K562 (cell line): Measurements from ENCODE around the gene CRYBB1. TPM values are rescaled to one million over a fixed set of nuclear protein-coding genes. Genes with fewer than 3 reads are reported as not detected.
A peak's percentile ranks its signal among the peaks of the same experiment; 100 is the strongest.

Experiments
- ATF1 ChIP-seq, 2 experiments: fragments of 450-650 bp in 1 of 2; IDR thresholded peaks; 2 replicates each; pipeline ENCODE4 v1.6.1; 2016; ENCODE audit warnings: missing compliant biosample characterization in 1 of 2, missing genetic modification characterization in 1 of 2
- BHLHE40 ChIP-seq: IDR thresholded peaks from 2 replicates; pipeline ENCODE4 v1.6.1; 2011; ENCODE audit warnings: low read length, improper control_type of control experiment
- CBX1 ChIP-seq: sonication (generic); IDR thresholded peaks from 2 replicates; pipeline ENCODE4 v1.6.1; 2016; ENCODE audit warnings: antibody characterized with exemption, low read depth, mild to moderate bottlenecking
- CBX5 ChIP-seq: IDR thresholded peaks from 2 replicates; pipeline ENCODE4 v1.6.1; 2014; ENCODE audit warnings: low read depth, borderline replicate concordance
- COPS2 ChIP-seq: fragments of 450-650 bp; conservative IDR thresholded peaks from 2 replicates; pipeline ENCODE4 v1.6.1; 2016; ENCODE audit warnings: mild to moderate bottlenecking, moderate library complexity
- HLTF ChIP-seq: fragments of 450-650 bp; IDR thresholded peaks from 2 replicates; pipeline ENCODE4 v1.6.1; 2016
- JUNB ChIP-seq: fragments of 450-650 bp; formaldehyde crosslinking; conservative IDR thresholded peaks from 2 replicates; pipeline ENCODE4 v1.4.0; 2020; ENCODE audit warnings: mild to moderate bottlenecking
- JUND ChIP-seq, 2 experiments: IDR thresholded peaks; 2 replicates in 1 of 2; 3 replicates in 1 of 2; pipeline ENCODE4 v1.6.1; 2011; ENCODE audit warnings: borderline replicate concordance in 2 of 2, low read depth in 2 of 2, low read length in 2 of 2, improper control_type of control experiment in 1 of 2, missing biosample characterization in 1 of 2, missing genetic modification characterization in 1 of 2, missing genetic modification reagents in 1 of 2
- NR2C1 ChIP-seq, 2 experiments: fragments of 450-650 bp; IDR thresholded peaks; 2 replicates each; pipeline ENCODE4 v1.6.1; 2017; ENCODE audit warnings: mild to moderate bottlenecking in 2 of 2, antibody characterized with exemption in 1 of 2, inconsistent platforms in 1 of 2, missing compliant biosample characterization in 1 of 2, missing genetic modification characterization in 1 of 2
- RAD21 ChIP-seq, 2 experiments: fragments of 250-450 bp in 1 of 2; fragments of 450-650 bp in 1 of 2; sonication (Bioruptor Pico) in 1 of 2; formaldehyde crosslinking in 1 of 2; IDR thresholded peaks in 1 of 2; conservative IDR thresholded peaks in 1 of 2; 2 replicates each; pipeline versions ENCODE4 v1.4.0 to v1.8.0; 2020 to 2022; ENCODE audit warnings: mild to moderate bottlenecking in 2 of 2, moderate library complexity in 1 of 2
- RBM15 ChIP-seq: fragments of 200-400 bp; formaldehyde crosslinking; IDR thresholded peaks from 2 replicates; pipeline ENCODE4 v1.6.1; 2018; ENCODE audit warnings: mild to moderate bottlenecking, low read length, moderate library complexity; ENCODE audit not compliant: insufficient read depth
- RBM17 ChIP-seq: fragments of 200-400 bp; formaldehyde crosslinking; IDR thresholded peaks from 2 replicates; pipeline ENCODE4 v1.6.1; 2017; ENCODE audit warnings: low read depth, mild to moderate bottlenecking, low read length, borderline replicate concordance
- RBM39 ChIP-seq: fragments of 200-400 bp; formaldehyde crosslinking; optimal IDR thresholded peaks from 2 replicates; pipeline ENCODE3; 2018; ENCODE audit warnings: low read depth, low read length
- SMARCC2 ChIP-seq: fragments of 450-650 bp; IDR thresholded peaks from 2 replicates; pipeline ENCODE4 v1.6.1; 2017; ENCODE audit warnings: antibody characterized with exemption, moderate library complexity, mild to moderate bottlenecking, low read depth
- SMC3 ChIP-seq: conservative IDR thresholded peaks from 2 replicates; pipeline ENCODE4 v1.6.1; 2011; ENCODE audit warnings: low read depth, low read length, improper control_type of control experiment; ENCODE audit not compliant: insufficient read depth
- SP2 ChIP-seq: IDR thresholded peaks from 2 replicates; pipeline ENCODE4 v1.6.1; 2011; ENCODE audit warnings: mild to moderate bottlenecking, low read depth, low read length, moderate library complexity; ENCODE audit not compliant: poor library complexity, severe bottlenecking; ENCODE audit errors: extremely low read depth
- TEAD1 ChIP-seq, 2 experiments: fragments of 450-650 bp in 1 of 2; sonication (generic) in 1 of 2; formaldehyde crosslinking; IDR thresholded peaks; 2 replicates each; pipeline versions ENCODE4 v1.4.0 to v1.8.0; 2020 to 2022; ENCODE audit warnings: mild to moderate bottlenecking in 2 of 2, missing genetic modification reagents in 1 of 2
- ZNF143 ChIP-seq: sonication (generic); formaldehyde crosslinking; IDR thresholded peaks from 2 replicates; pipeline ENCODE4 v1.9.0; 2022; ENCODE audit warnings: mild to moderate bottlenecking, missing genetic modification reagents
- ZNF699 ChIP-seq: fragments of 250-450 bp; sonication (Bioruptor Pico); IDR thresholded peaks from 2 replicates; pipeline ENCODE4 v1.8.0; 2021; ENCODE audit warnings: mild to moderate bottlenecking, moderate library complexity; ENCODE audit not compliant: insufficient replicate concordance
- ZNF79 ChIP-seq: fragments of 250-450 bp; sonication (Bioruptor Pico); IDR thresholded peaks from 2 replicates; pipeline ENCODE4 v1.4.0; 2020; ENCODE audit warnings: low read depth, mild to moderate bottlenecking, moderate library complexity
- polyA plus RNA-seq, 8 experiments: library from polyadenylated mRNA; depleted of rRNA in 4 of 8; stranded (reverse) in 5 of 8; unstranded in 3 of 8; fragments of >200 nt; fragmentation: Nextera tagmentation in 2 of 8; fragmentation: Illumina TruSeq in 1 of 8; extraction: Ambion mirVana in 2 of 8; extraction: Trizol in 1 of 8; gene quantifications; 2 replicates each; pipeline versions ENCODE4 v1.2.1 to v1.2.3, GENCODE V29; 2011 to 2014; ENCODE audit warnings: inconsistent platforms in 1 of 8, missing spikeins in 1 of 8
- total RNA-seq, 7 experiments: library from RNA; depleted of rRNA in 6 of 7; stranded (reverse); fragments of >200 nt in 6 of 7; fragmentation: Illumina TruSeq in 2 of 7; extraction: Trizol in 2 of 7; gene quantifications; 2 replicates each; pipeline versions ENCODE4 v1.2.1 to v1.2.3, GENCODE V29; 2011 to 2021; ENCODE audit warnings: low replicate concordance in 1 of 7
- TF ChIP-seq, protein P1 (sequence below), 2 experiments: IDR thresholded peaks in 1 of 2; conservative IDR thresholded peaks in 1 of 2; 2 replicates each; pipeline ENCODE4 v1.6.1; 2016; ENCODE audit warnings: low read depth in 2 of 2, mild to moderate bottlenecking in 1 of 2, missing compliant biosample characterization in 1 of 2, missing genetic modification characterization in 1 of 2, moderate library complexity in 1 of 2
- TF ChIP-seq, protein P2 (sequence below), 2 experiments: fragments of 250-450 bp in 1 of 2; fragments of 450-650 bp in 1 of 2; sonication (Bioruptor Pico) in 1 of 2; IDR thresholded peaks; 2 replicates each; pipeline versions ENCODE4 v1.6.1 to v1.8.0; 2016 to 2021; ENCODE audit warnings: mild to moderate bottlenecking in 2 of 2, moderate library complexity in 2 of 2, missing compliant biosample characterization in 1 of 2, missing genetic modification characterization in 1 of 2

The CRYBB1 gene
- total and polyA plus RNA-seq, 9 of the 15 experiments (the other 6 are each of a cell fraction or from before 2014, with no cell fraction given): 0.16 to 0.45 (median 0.33) TPM; not detected in 2

DNA sequence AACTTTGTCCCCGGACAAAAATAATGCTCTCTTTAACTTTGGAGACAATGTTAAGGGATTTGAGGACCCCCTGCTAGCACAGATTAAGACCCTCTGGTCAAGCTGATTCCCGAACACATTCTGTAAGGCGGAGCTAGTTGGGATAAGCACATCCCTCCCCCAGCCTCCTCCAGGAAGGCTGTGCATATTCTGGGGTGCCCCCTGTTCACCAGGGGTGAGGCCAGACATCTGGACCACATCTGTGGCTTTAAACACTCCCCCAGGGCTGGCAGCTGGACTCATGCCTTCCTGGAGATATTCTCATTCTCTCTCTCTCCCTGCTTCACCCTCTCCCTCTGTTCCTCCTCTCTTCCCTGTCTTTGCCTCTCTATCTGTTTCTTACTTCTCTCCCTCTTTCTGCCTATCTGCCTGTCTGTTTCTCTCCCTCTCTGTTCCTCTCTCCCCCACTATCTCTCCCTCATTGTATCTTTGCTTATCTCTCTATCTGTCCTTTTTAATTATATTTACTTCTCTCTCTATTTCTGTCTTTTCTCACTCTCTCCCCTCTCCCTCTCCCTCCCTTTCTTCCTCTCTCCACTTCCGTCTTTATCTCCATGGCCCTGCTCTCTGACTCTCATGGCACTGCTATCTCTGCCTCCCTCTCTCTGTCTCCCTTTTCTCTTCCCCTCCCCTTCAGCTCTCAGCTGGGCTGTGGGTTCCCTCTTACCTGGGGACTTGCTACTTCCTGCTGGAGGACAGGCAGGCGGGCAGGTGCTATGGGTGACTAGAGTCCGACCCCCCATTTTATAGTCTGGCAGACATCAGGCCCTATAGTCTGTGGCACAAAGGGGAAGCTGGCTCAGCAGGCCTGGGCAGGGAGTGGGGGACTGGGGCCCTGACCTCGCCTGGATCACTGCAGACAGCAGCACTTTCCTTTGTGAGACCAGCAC lies at the start of gene CRYBB1 (continued):
- TF ChIP-seq TEAD1 (CRISPR knock-in tag; IDR thresholded peaks at IDR 0.05): no peak
- TF ChIP-seq RBM39: no peak
- TF ChIP-seq RAD21 (CRISPR knock-in tag; conservative IDR thresholded peaks at IDR 0.05 in 1 of 2, IDR thresholded peaks at IDR 0.05 in 1 of 2): no peak
- TF ChIP-seq ZNF699 (CRISPR knock-in tag): no peak
- no peak for TF ChIP-seq ATF1 (CRISPR knock-in tag; IDR thresholded peaks at IDR 0.05)
- no peak for TF ChIP-seq ATF1 (tag; IDR thresholded peaks at IDR 0.05)
- no peak for TF ChIP-seq CBX5
- TF ChIP-seq SP2: no peak
- TF ChIP-seq JUND (IDR thresholded peaks at IDR 0.05; ENCODE audit: borderline replicate concordance, low read depth, low read length): no peak
- TF ChIP-seq JUND (tag; IDR thresholded peaks at IDR 0.05; ENCODE audit: borderline replicate concordance, low read depth, low read length): no peak
- TF ChIP-seq ZNF79: no peak
- TF ChIP-seq JUNB (CRISPR knock-in tag): no peak
- peak; percentile 93 for TF ChIP-seq HLTF
- TF ChIP-seq, protein P1, sequence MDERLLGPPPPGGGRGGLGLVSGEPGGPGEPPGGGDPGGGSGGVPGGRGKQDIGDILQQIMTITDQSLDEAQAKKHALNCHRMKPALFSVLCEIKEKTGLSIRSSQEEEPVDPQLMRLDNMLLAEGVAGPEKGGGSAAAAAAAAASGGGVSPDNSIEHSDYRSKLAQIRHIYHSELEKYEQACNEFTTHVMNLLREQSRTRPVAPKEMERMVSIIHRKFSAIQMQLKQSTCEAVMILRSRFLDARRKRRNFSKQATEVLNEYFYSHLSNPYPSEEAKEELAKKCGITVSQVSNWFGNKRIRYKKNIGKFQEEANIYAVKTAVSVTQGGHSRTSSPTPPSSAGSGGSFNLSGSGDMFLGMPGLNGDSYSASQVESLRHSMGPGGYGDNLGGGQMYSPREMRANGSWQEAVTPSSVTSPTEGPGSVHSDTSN (CRISPR knock-in tag; IDR thresholded peaks at IDR 0.05; ENCODE audit: low read depth): no peak
- TF ChIP-seq, protein P1 (tag; conservative IDR thresholded peaks at IDR 0.05; ENCODE audit: low read depth): no peak
- TF ChIP-seq RBM15: no peak
- no peak for TF ChIP-seq NR2C1 (IDR thresholded peaks at IDR 0.05)
- no peak for TF ChIP-seq NR2C1 (tag; IDR thresholded peaks at IDR 0.05)
- no peak for TF ChIP-seq SMC3
- 0 out of 2 replicates have a peak, but pooled peaks have one; percentile 52 for TF ChIP-seq SMARCC2
- no peak for TF ChIP-seq CBX1
- no peak for TF ChIP-seq BHLHE40
- no peak for TF ChIP-seq ZNF143 (CRISPR knock-in tag)
- TF ChIP-seq RBM17: no peak
- TF ChIP-seq, protein P2, sequence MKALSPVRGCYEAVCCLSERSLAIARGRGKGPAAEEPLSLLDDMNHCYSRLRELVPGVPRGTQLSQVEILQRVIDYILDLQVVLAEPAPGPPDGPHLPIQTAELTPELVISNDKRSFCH (CRISPR knock-in tag; IDR thresholded peaks at IDR 0.05): no peak
- TF ChIP-seq, protein P2 (tag; IDR thresholded peaks at IDR 0.05): no peak
- no peak for TF ChIP-seq COPS2
